CD4-positive, alpha-beta T cell treated with Interleukin-15 for 1 hour (primary cell): ENCODE results near the gene PRND.
"Not testable (repeated sequence)": the region's sequence is repeated elsewhere in the genome, so short reads cannot be mapped to it uniquely, and the experiment has no call there.

Experiments
- DNase-seq: peaks from one replicate; pipeline ENCODE4 v3.0.0-alpha.2; 2020

PRND gene

DNA sequence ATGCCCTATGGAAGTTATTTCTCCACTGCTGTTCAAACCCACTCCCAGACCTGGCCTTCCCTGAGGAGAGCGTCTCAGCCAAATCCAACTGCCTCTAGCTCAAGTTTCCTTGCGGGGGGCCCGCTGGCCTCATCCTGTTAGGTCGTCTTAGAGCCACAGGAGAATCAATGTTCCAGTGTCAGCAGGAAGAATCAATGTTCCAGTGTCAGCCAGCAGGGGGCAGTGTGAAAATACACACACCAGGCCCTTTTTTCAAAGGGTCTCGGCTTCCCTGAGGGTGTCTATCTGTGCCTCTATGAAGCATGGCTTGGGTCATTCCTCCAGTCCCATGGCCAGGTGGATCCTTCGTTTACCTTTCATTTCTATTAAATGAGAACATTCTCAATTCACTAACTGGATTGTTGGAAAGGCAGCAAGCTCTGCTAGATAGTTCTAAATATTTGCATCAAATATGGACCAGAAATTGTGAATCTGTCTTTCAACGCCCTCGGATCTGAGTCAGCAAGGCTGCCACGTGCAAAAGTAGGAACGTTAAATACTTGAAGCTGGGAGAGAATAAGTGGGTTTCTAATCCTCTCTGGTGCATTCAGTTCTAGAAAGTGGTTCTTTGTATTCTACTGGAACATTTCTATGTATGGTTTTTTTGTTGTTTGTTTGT is 19.2 kb downstream of the PRND start:
- peak; percentile 51 for DNase-seq

DNA sequence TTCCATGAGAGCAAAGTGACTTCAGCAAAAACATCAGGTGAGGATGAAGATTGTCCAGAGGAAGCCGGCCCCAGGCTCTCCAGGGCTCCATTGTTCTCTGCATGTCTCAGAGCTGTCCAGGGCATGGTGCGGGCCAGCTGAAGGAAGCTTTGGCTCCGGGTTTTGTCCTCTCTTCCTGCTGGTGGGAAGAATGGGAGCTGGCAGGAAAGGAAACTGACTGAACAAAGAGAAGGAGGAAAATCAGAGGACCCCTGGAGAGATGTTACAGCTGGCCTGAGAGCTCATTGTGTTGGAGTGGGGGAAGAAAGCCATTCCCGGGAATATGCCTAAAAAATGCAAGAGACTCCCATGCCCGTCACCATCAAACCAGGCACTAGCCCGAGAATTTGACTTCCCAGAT is 27.1 kb downstream of the PRND start:
- DNase-seq: no peak

GRCh38 chr20:4749326-4749725 is 27.6 kb downstream of the PRND start:
- no peak for DNase-seq

- DNase-seq: no peak
Measured at GRCh38 chr20:4750381-4750780, 28.7 kb downstream of the PRND start.

DNA sequence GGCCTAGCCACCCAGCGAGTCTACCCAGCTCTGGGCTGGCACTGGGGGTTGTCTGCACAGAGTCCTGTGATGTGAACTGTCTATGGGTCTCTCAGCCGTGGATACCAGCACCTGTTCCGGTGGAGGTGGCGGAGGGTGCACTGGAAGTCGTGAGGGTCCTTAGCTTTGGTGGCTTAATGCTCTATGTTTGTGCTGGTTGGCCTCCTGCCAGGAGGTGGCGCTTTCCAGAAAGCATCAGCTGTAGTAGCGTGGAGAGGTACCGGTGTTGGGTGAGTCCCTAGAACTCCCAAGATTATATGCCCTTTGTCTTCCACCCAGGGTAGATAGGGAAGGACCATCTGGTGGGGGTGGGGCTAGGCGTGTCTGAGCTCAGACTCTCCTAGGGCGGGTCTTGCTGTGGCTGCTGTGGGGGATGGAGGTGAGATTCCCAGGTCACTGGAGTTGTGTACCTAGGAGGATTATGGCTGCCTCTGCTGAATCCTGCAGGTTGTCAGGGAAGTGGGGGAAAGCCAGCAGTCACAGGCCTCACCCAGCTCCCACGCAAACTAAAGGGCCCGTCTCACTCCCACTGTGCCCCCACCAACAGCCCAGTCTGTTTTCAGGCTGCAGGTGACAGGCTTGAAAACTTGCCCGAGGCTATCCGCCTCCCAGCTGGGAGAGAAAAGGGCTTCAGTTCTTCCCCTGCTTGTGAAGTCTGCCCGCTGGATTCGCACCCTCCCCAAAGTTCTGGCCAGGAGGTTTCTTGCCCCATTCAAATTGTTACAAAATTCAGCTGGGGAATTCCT is 37.6 kb downstream of the PRND start:
- DNase-seq: peak; percentile 36

DNA sequence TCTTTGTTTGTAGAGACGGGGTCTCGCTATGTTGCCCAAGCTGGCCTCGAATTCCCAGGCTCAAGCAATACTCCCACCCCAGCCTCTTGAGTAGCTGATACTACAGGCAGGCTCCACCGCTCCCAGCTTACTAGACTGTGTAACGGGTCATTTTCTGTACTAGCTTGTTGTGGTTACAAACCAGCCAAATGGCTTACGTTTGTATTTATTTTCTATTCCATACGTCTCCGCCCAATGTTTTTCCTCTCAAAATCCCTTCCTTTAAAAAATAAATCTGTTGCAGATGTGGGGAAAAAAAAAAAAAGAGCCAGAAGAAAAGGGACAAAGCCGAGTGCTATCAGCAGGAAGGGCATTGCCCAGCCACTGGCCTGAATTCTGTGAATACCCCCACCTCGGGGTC is 41.6 kb downstream of the PRND start:
- DNase-seq: no peak

DNA sequence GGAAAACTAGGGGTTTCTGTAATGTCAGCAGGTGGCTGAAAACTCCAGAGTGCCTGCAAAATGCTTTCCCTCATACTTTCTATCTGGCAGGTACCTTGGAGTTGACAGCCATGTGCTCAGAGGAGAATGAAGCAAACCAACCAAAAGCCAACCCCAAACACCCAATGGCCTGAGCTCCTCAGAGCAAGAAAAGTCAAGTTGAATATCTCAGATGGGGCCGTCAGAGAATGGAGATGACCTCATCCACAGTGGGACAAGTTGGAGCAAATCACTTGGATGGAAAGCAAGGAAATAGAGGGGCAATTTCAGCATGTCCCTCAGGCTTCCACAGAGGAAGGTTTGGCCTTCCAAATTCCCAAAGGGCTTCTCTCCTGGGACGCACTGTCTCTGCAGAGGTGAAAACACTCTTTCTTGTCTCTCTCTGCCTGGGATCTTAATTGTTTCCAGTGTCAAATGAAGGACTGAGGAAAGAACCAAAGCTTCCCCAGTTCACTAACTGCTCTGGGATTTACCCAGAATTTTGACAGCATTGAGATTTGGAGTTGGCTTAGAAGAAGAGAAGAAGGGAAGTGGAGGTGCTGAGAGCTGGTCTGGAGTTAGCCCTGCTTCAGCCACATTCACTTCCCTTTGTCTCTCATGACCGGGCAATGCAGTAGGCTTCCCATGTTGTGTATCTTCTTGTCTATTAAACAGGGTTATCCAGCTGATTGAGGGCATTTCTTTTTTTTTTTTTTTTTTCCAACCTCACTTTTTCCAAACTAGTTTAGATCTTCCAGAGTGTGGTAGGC is 42.2 kb downstream of the PRND start:
- no peak for DNase-seq

- no peak for DNase-seq
Measured at GRCh38 chr20:4764805-4765204, 43.1 kb downstream of the PRND start.

- no peak for DNase-seq
Measured at GRCh38 chr20:4765681-4766080, 44.0 kb downstream of the PRND start.

- peak; percentile 69 for DNase-seq
Measured at GRCh38 chr20:4766631-4767030, 44.9 kb downstream of the PRND start.

GRCh38 chr20:4767084-4767483 is 45.4 kb downstream of the PRND start:
- no peak for DNase-seq

DNA sequence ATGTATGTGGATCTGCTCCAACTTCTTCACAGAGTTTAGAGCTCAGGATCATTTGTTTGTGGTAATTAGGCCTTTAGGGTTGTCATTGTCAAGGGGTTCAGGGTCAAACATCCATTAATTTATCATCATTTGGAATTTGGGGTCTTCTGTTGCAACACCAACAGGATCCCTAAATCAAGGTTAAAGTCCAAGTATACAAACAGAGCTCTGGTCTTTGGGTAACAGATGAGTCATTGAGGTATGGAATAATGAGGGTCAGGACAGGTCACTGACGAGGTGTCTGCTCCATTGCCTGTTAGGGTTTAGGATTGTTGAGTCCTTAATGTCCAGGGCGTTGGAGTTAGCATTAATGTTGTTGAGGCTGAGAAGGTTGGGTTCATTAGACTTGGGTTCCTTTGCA is 47.6 kb downstream of the PRND start:
- no peak for DNase-seq

- no peak for DNase-seq
Measured at GRCh38 chr20:4770026-4770425, 48.3 kb downstream of the PRND start.

DNA sequence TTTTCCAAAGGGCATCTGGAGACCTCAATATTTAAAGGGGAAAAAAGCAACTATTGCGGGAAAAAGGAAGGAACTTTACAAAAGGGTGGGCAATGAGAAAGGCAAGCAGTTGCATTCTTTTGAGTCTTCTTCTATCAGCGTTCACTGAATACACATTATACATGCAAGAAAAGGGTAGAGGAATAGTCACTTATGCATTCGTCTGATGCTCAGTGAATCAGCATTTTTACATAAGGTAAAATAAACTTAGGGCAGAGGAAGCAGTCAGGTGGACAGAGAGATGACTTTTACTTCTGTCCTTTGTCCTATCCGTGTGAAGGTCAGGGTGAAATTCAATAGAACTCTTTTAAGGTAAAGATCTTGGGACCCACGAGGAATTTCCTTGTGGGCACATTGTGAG is 49.3 kb downstream of the PRND start:
- DNase-seq: no peak

GRCh38 chr20:4772132-4772531 is 50.4 kb downstream of the PRND start:
- DNase-seq: no peak

DNA sequence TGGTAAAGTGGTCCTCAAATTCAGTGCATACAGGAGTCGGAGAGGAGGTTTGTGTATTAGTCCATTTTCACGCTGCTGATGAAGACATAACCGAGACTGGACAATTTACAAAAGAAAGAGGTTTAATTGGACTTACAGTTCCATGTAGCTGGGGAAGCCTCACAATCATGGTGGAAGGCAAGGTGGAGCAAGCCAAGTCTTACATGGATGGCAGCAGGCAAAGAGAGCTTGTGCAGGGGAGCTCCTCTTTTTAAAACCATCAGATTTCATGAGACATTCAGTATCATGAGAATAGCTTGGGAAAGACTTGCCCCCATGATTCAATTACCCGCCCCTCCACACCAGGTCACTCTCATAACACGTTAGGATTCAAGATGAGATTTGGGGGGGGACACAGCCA is 51.3 kb downstream of the PRND start:
- DNase-seq: not testable (repeated sequence)

GRCh38 chr20:4773736-4774135 is 52.0 kb downstream of the PRND start:
- no peak for DNase-seq

- DNase-seq: peak; percentile 29
Measured at GRCh38 chr20:4774207-4774606, 52.5 kb downstream of the PRND start.

DNA sequence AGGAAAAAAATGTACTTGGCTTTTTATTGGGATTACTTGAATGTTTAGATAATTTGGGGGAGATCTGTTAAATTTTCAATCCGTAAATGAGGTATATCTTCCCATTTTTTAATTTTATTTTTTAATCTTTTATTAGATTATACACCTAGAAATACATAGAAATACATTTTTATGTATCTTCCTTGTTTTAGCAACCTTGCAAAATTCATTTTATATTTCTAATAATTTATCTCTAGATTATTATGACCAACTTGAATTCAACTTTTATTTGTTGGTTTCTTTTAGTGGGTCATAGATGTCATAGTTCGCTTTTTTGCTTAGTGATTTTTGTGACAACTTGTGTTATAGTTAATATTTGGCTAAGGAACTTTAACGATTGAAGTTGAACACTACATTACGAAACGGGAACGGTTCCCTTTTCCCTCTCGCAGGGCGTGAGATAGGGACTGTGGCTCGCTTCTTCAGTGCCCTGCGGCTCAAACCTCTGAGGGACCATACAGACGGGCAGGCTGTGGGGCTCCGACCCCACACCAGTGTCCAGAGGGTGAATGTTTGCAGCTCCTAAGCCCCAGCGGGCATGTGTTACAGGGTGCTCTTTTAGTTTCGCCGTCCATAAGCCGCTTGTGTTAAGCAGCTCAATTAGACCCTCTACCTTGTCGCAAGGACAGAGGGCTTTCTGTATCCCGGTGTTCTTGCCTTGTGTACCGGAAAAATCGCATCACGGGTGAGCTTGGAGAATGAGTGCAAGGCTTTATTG is 53.8 kb downstream of the PRND start:
- DNase-seq: no peak

DNA sequence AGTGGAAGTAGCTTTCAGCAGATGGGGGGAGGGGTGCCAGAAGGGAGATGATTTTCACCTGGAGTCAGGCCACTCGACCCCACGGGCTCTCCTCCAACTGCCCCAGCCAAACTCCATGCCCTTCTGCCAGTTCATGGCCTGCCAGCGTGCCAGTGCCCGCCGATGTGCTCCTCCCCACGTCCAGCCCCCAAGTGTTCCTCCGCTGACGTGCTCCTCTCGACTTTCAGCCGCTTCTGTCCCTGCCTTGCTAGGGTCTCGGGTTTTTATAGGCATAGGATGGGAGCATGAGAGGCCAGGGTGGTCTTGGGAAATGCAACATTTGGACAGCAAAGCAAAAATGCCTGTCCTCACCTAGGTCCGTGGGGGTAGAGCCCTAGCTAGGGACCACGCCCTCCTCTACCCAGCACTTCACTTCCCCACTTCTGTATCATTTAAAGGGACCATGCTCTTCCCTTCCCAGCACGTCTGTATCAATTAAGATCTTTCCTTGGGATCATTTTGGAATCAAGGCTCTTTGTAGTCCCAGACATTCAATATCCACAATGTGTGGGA is 54.4 kb downstream of the PRND start:
- DNase-seq: no peak
